SU-DHL-6 (cell line): ENCODE measurements around the gene C19orf81.

Source experiments
- CTCF ChIP-seq: fragments of 200-600 bp; sonication (generic); IDR thresholded peaks from one replicate; pipeline ENCODE4 v1.5.1; 2017; ENCODE audit warnings: antibody characterized with exemption, mild to moderate bottlenecking, low read length, moderate library complexity; ENCODE audit not compliant: insufficient read depth, poor library complexity, severe bottlenecking
- EZH2phosphoT487 ChIP-seq: fragments of 200-600 bp; sonication (generic), shearing (Covaris generic); conservative IDR thresholded peaks from 2 replicates; pipeline ENCODE4 v1.6.1; 2018; ENCODE audit warnings: mild to moderate bottlenecking, antibody characterized with exemption, low read length, moderate library complexity, mixed read lengths

GRCh38 chr19:50638600-50638999 is 10.6 kb upstream of the C19orf81 start:
- TF ChIP-seq CTCF, result no peak
- TF ChIP-seq EZH2phosphoT487, result no peak
